ENCODE results near the gene XRCC1. TPM values are rescaled to one million over a fixed set of nuclear protein-coding genes. Genes with fewer than 3 reads are reported as not detected.
"Not testable (repeated sequence)": the region's sequence is repeated elsewhere in the genome, so short reads cannot be mapped to it uniquely, and the experiment has no call there.

The XRCC1 gene
- total and polyA plus RNA-seq, 9 donors: 16.8 to 39.9 (median 28.4) TPM

DNA sequence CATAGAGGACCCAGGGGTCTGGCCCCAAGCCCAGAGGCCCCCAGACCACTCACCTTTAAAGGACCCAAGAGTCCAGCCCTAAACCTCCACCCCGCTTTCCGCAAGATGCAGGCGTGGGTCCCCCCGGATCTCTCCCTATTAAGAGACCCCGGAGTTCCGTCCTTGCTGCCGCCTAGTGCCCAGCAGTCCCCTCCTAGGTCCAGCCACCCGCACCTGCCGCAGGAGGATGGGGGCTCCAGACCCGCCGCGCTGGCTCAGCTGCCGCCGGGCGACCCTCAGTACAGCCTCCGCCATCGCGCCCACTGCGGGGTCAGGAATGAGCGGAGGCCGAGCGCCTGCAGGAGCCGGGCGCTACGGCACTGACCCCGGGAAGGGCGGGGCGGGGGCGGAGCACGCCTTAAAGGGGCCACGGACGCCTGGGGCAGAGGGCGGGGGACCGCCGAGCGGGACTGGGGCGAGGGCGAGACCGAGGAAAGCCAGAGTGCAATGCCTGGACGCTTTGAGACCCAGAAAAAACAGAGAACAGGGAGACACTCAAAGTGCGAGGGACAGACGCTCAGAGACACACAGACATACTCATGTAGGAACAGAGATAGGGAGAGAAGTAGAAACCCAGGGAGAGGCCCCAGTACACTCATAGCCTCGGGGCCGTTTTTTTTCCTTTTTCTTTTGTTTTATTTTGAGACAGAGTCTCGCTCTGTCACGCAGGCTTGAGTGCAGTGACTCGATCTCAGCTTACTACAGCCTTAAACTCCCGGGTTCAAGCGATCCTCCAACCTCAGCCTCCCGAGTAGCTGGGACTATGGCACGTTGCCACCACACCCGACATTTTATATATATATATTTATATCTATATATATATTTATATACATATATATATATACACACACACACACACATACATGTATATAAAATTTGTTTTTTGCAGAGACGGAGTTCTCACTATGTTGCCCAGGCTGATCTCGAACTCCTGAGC, 48.2 kb downstream of the XRCC1 start, which contains the start of gene ETHE1:
ETHE1 (minus strand) TSS at position 318 of the 976 bp plus-strand sequence; CDS start at position 294, 24 bp downstream.
- 2 to 3% (median 2%) methylated on average over 54 of the region's 54 CpGs for WGBS, 3 donors
- Histone ChIP-seq H3K4me1 (ENCODE audit: insufficient read depth) (peaks cover 6% of the 10 kb centered on the region), H3K9me3 (no peaks in the 10 kb centered on the region), H3K27ac (peak within 1 kb of the TSS; percentile 54 to 72), H3K27me3 (no peaks in the 10 kb centered on the region), H3K4me3 (peak within 1 kb of the TSS; percentile 87), H3K36me3 (no peaks in the 10 kb centered on the region)
- no peak for TF ChIP-seq EP300 (IDR thresholded peaks at IDR 0.05)
- TF ChIP-seq POLR2A (IDR thresholded peaks at IDR 0.05): peak; percentile 58
- DNase-seq: peak; percentile 66 to 83 (median 80)
- intact Hi-C loops (cut with DNase I): loop anchor here in 1 of 4 donors (5.0 kb wide), 1 partner anchor 65 kb away; no protein-coding TSS in a partner anchor

GRCh38 chr19:43525836-43526771, 49.2 kb downstream of the XRCC1 start:
- Histone ChIP-seq H3K27ac (peak overlapping the region; percentile 54 to 72), H3K36me3 (no peaks in the 10 kb centered on the region), H3K9me3 (no peaks in the 10 kb centered on the region), H3K4me1 (ENCODE audit: insufficient read depth) (peaks cover 6% of the 10 kb centered on the region), H3K27me3 (no peaks in the 10 kb centered on the region), H3K4me3 (peak overlapping the region; percentile 87)
- peak in 3 of 5 donors; percentile 37 to 42 (median 40) for DNase-seq
- no peak for TF ChIP-seq EP300 (IDR thresholded peaks at IDR 0.05)
- TF ChIP-seq, protein P1, sequence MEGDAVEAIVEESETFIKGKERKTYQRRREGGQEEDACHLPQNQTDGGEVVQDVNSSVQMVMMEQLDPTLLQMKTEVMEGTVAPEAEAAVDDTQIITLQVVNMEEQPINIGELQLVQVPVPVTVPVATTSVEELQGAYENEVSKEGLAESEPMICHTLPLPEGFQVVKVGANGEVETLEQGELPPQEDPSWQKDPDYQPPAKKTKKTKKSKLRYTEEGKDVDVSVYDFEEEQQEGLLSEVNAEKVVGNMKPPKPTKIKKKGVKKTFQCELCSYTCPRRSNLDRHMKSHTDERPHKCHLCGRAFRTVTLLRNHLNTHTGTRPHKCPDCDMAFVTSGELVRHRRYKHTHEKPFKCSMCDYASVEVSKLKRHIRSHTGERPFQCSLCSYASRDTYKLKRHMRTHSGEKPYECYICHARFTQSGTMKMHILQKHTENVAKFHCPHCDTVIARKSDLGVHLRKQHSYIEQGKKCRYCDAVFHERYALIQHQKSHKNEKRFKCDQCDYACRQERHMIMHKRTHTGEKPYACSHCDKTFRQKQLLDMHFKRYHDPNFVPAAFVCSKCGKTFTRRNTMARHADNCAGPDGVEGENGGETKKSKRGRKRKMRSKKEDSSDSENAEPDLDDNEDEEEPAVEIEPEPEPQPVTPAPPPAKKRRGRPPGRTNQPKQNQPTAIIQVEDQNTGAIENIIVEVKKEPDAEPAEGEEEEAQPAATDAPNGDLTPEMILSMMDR (IDR thresholded peaks at IDR 0.05): no peak
- no peak for TF ChIP-seq POLR2A (IDR thresholded peaks at IDR 0.05)
- intact Hi-C loops (cut with DNase I): loop anchor here in 1 of 4 donors (5.0 kb wide), 1 partner anchor 64 kb away; no protein-coding TSS in a partner anchor
- 5 to 6% (median 5%) methylated on average over 17 to 26 of the region's 26 CpGs for WGBS, 3 donors

DNA sequence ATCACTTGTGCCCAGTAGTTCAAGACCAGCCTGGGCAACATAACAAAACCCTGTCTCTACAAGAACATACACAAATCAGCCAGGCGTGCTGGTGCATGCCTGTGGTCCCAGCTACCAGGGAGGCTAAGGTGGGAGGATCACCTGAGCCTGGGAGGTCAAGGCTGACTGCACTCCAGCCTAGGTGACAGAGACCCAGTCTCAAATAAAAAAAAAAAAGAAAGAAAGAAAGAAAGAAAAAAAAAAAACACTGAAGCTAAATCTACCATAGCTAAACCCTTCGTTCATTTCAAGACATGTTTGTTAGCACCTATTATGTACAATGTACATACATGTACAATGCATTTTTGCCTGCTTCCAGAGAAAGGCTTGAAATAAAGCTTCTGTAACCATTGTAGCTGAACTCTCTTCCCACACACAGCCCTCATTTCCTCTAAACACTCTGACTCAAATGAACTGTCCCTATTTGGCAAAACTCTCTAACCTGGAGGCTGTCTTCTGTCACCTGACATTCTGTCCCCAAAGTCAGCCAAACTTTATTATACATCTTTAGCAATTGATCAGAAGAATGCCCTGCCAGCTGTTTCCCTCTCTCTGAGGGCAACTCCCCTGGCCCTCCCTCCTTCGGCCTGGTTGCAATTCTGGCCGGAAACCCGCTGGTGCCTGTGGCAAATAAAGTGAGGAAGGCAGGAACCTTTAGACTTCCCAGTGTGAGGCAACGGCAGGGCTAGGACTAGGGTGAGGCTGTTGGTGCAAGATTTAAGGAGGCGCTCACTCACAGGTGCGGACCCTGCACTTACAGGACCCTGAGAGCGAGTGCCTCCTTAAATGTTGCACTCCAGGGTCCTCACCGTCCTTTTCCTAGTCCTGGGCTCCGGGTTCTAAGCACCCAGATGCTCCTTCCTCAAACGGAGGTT, 50.1 kb downstream of the XRCC1 start:
- Histone ChIP-seq H3K27ac (peak overlapping the region; percentile 43 to 54), H3K27me3 (no peaks in the 10 kb centered on the region), H3K9me3 (no peaks in the 10 kb centered on the region), H3K36me3 (no peaks in the 10 kb centered on the region), H3K4me1 (ENCODE audit: insufficient read depth) (peaks cover 6% of the 10 kb centered on the region), H3K4me3 (peak overlapping the region; percentile 87)
- intact Hi-C loops (cut with DNase I): loop anchor here in 1 of 4 donors (5.0 kb wide), 1 partner anchor 63 kb away; no protein-coding TSS in a partner anchor
- 16 to 26% (median 20%) methylated on average over 12 of the region's 12 CpGs for WGBS, 3 donors
- TF ChIP-seq POLR2A (IDR thresholded peaks at IDR 0.05): no peak
- TF ChIP-seq EP300 (IDR thresholded peaks at IDR 0.05): no peak
- TF ChIP-seq, protein P1 (IDR thresholded peaks at IDR 0.05): no peak
- peak; percentile 38 to 57 (median 43) for DNase-seq

- H3K27ac ChIP-seq; H3K36me3 ChIP-seq; H3K9me3 ChIP-seq; H3K4me1 ChIP-seq (ENCODE audit: insufficient read depth); DNase-seq; H3K4me3 ChIP-seq; intact Hi-C loops (cut with DNase I); H3K27me3 ChIP-seq: not testable (repeated sequence)
- WGBS, 3 donors: 94 to 98% (median 97%) methylated on average over 8 of the region's 8 CpGs
Observed at GRCh38 chr19:43523696-43524095, 51.6 kb downstream of the XRCC1 start.
